Smooth muscle cell (in vitro differentiated cells): ENCODE data around the gene CTDSP2. TPM values are rescaled to one million over a fixed set of nuclear protein-coding genes. Genes with fewer than 3 reads are reported as not detected.

Experiments used
- DNase-seq: peaks from one replicate; lab custom pipeline; 2025; ENCODE audit not compliant: unreplicated experiment; lab: John Stamatoyannopoulos, UW
- H2AFZ ChIP-seq: fragments of 200-600 bp; sonication (generic); 2 replicates; pipeline ENCODE4 v1.6.0; 2016; ENCODE audit warnings: antibody characterized with exemption, low read depth, mild to moderate bottlenecking
- H3F3A ChIP-seq: fragments of 200-600 bp; sonication (generic); 2 replicates; pipeline ENCODE4 v1.6.0; 2017; ENCODE audit warnings: antibody characterized with exemption, low read depth
- H3K27ac ChIP-seq: fragments of 200-600 bp; sonication (generic); 2 replicates; pipeline ENCODE4 v1.5.1; 2016; ENCODE audit warnings: low read depth, mild to moderate bottlenecking
- H3K27me3 ChIP-seq: fragments of 200-600 bp; sonication (generic); 2 replicates; pipeline ENCODE4 v1.6.1; 2016; ENCODE audit warnings: low read depth, mild to moderate bottlenecking
- H3K36me3 ChIP-seq: fragments of 200-600 bp; sonication (generic); 2 replicates; pipeline ENCODE4 v1.5.1; 2016; ENCODE audit warnings: low read depth
- H3K4me1 ChIP-seq: fragments of 200-600 bp; sonication (generic); 2 replicates; pipeline ENCODE4 v1.5.1; 2016; ENCODE audit warnings: low read depth
- H3K4me2 ChIP-seq: fragments of 200-600 bp; sonication (generic); 2 replicates; pipeline ENCODE4 v1.6.0; 2016; ENCODE audit warnings: mild to moderate bottlenecking
- H3K4me3 ChIP-seq: fragments of 200-600 bp; sonication (generic); 2 replicates; pipeline ENCODE4 v1.5.1; 2016; ENCODE audit warnings: mild to moderate bottlenecking
- H3K79me2 ChIP-seq: fragments of 200-600 bp; sonication (generic); 2 replicates; pipeline ENCODE4 v1.6.0; 2016; ENCODE audit warnings: low read depth, mild to moderate bottlenecking
- H3K9ac ChIP-seq: fragments of 200-600 bp; sonication (generic); 2 replicates; pipeline ENCODE4 v1.6.0; 2016; ENCODE audit warnings: low read depth
- H3K9me3 ChIP-seq: fragments of 200-600 bp; sonication (generic); replicated peaks from 2 replicates; pipeline ENCODE4 v1.5.1; 2016; ENCODE audit warnings: low read depth
- H4K20me1 ChIP-seq: fragments of 200-600 bp; sonication (generic); 2 replicates; pipeline ENCODE4 v1.6.0; 2016; ENCODE audit warnings: low read depth
- WGBS: methylation state at CpG from one replicate; pipeline ENCODE4 v1.1.7; 2016; ENCODE audit warnings: low lambda C conversion rate; 5-methylcytosine and 5-hydroxymethylcytosine counted together
- polyA plus RNA-seq: library from polyadenylated mRNA; unstranded; fragments of >200 nt; fragmentation: Nextera tagmentation; extraction: Ambion mirVana; gene quantifications from 2 replicates; pipeline ENCODE4 v1.2.1, GENCODE V29; 2016
- total RNA-seq: library from RNA; depleted of rRNA; stranded (reverse); fragments of >200 nt; gene quantifications from 2 replicates; pipeline ENCODE4 v1.2.3, GENCODE V29; 2014
- TF ChIP-seq, protein P1 (sequence below): fragments of 200-600 bp; sonication (generic); IDR thresholded peaks from 2 replicates; pipeline ENCODE4 v1.5.1; 2017; ENCODE audit warnings: borderline replicate concordance, mild to moderate bottlenecking, antibody characterized with exemption; ENCODE audit not compliant: insufficient read depth, poor library complexity, severe bottlenecking

The CTDSP2 gene
- total and polyA plus RNA-seq, 2 experiments from 2014 or later: 62.0 to 77.4 TPM

- WGBS: 98% methylated on average over 2 of the region's 2 CpGs
Observed at GRCh38 chr12:57825451-57825850, 21.1 kb downstream of the CTDSP2 start.

GRCh38 chr12:57823908-57824640 is 22.5 kb downstream of the CTDSP2 start:
- DNase-seq: no peak
- peaks cover 85% of the 10 kb centered on the region for H4K20me1 ChIP-seq
- H2AFZ ChIP-seq: no peak overlapping the region
- no peaks in the 10 kb centered on the region for H3K4me1 ChIP-seq
- H3K36me3 ChIP-seq: peaks cover 12% of the 10 kb centered on the region
- 98% methylated on average over 18 of the region's 18 CpGs for WGBS
- no peak overlapping the region for H3K27ac ChIP-seq
- no peak overlapping the region for H3K4me3 ChIP-seq
- no peaks in the 10 kb centered on the region for H3K27me3 ChIP-seq
- no peak overlapping the region for H3K4me2 ChIP-seq
- H3K79me2 ChIP-seq: peaks cover 30% of the 10 kb centered on the region
- no peak overlapping the region for H3K9ac ChIP-seq
- H3F3A ChIP-seq: peaks cover 6% of the 10 kb centered on the region
- no peaks in the 10 kb centered on the region for H3K9me3 ChIP-seq
- TF ChIP-seq, protein P1, sequence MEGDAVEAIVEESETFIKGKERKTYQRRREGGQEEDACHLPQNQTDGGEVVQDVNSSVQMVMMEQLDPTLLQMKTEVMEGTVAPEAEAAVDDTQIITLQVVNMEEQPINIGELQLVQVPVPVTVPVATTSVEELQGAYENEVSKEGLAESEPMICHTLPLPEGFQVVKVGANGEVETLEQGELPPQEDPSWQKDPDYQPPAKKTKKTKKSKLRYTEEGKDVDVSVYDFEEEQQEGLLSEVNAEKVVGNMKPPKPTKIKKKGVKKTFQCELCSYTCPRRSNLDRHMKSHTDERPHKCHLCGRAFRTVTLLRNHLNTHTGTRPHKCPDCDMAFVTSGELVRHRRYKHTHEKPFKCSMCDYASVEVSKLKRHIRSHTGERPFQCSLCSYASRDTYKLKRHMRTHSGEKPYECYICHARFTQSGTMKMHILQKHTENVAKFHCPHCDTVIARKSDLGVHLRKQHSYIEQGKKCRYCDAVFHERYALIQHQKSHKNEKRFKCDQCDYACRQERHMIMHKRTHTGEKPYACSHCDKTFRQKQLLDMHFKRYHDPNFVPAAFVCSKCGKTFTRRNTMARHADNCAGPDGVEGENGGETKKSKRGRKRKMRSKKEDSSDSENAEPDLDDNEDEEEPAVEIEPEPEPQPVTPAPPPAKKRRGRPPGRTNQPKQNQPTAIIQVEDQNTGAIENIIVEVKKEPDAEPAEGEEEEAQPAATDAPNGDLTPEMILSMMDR: no peak

More at GRCh38 chr12:57825451-57825850, 21.1 kb downstream of the CTDSP2 start:
- H3K36me3 ChIP-seq: peaks cover 12% of the 10 kb centered on the region
- H3K4me1 ChIP-seq: no peaks in the 10 kb centered on the region
- H3K4me2 ChIP-seq: no peak overlapping the region
- no peak overlapping the region for H3K27ac ChIP-seq
- peaks cover 44% of the 10 kb centered on the region for H3K79me2 ChIP-seq
- no peaks in the 10 kb centered on the region for H3K27me3 ChIP-seq
- peaks cover 6% of the 10 kb centered on the region for H3F3A ChIP-seq
- peaks cover 96% of the 10 kb centered on the region for H4K20me1 ChIP-seq
- H3K9ac ChIP-seq: no peak overlapping the region
- TF ChIP-seq, protein P1: no peak
- DNase-seq: no peak
- H3K9me3 ChIP-seq: no peaks in the 10 kb centered on the region
- no peak overlapping the region for H3K4me3 ChIP-seq
- H2AFZ ChIP-seq: no peak overlapping the region

DNA sequence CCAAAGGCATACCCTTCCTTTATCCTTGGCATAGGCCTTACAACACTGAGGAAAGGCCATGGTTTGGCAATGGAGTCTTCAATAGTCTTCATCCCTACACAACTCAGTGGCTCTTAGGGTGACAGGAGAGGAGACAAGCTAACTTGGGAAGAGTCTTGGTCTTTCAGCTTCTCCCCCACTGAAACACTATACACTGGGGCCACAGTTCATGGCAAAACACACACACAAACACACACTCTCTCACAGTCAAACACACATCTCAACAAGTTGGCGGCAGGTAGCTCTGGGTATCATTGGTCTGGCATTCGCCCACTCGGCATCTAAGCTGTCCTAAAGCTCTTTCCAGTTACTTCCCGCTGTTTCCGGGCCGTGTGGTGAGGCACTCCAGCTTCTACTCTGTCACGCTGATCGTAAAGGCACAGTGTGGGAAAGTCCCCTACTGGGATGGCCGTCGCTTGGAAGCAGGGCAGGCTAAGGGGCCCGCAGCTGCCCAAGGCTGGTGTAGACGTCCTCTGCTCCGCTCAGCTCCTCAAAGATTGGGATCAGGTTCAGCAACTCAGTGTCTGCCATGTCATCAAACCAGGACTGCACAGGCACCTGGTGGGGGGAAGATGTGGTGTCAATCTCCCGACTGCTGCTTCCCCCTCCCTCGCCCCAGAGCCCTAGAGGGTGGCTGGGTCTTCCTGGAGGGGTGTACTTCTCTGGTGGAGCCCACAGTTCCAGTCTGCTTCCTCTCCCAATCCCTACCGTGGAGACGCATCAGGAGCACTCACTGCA is 23.2 kb downstream of the CTDSP2 start:
- peaks cover 22% of the 10 kb centered on the region for H3K79me2 ChIP-seq
- no peak for DNase-seq
- H3F3A ChIP-seq: peaks cover 9% of the 10 kb centered on the region
- H3K27me3 ChIP-seq: no peaks in the 10 kb centered on the region
- no peak overlapping the region for H3K4me3 ChIP-seq
- TF ChIP-seq, protein P1: no peak
- peaks cover 6% of the 10 kb centered on the region for H3K36me3 ChIP-seq
- no peak overlapping the region for H3K9ac ChIP-seq
- no peaks in the 10 kb centered on the region for H3K4me1 ChIP-seq
- peaks cover 84% of the 10 kb centered on the region for H4K20me1 ChIP-seq
- no peak overlapping the region for H3K27ac ChIP-seq
- no peak overlapping the region for H3K4me2 ChIP-seq
- H2AFZ ChIP-seq: no peak overlapping the region
- WGBS: 93% methylated on average over 17 of the region's 17 CpGs
- no peaks in the 10 kb centered on the region for H3K9me3 ChIP-seq
